ENCODE measurements around the gene MRPL48. TPM values are rescaled to one million over a fixed set of nuclear protein-coding genes. Genes with fewer than 3 reads are reported as not detected.

Gene MRPL48
- total RNA-seq, 1 donor from 2014 or later: 23.3 TPM

- TF ChIP-seq POLR2AphosphoS5 (IDR thresholded peaks at IDR 0.05; ENCODE audit: insufficient read depth in 1 of 2, low read depth in 1 of 2) (no peak), POLR2A (IDR thresholded peaks at IDR 0.05) (no peak)
- TF ChIP-seq, protein P1, sequence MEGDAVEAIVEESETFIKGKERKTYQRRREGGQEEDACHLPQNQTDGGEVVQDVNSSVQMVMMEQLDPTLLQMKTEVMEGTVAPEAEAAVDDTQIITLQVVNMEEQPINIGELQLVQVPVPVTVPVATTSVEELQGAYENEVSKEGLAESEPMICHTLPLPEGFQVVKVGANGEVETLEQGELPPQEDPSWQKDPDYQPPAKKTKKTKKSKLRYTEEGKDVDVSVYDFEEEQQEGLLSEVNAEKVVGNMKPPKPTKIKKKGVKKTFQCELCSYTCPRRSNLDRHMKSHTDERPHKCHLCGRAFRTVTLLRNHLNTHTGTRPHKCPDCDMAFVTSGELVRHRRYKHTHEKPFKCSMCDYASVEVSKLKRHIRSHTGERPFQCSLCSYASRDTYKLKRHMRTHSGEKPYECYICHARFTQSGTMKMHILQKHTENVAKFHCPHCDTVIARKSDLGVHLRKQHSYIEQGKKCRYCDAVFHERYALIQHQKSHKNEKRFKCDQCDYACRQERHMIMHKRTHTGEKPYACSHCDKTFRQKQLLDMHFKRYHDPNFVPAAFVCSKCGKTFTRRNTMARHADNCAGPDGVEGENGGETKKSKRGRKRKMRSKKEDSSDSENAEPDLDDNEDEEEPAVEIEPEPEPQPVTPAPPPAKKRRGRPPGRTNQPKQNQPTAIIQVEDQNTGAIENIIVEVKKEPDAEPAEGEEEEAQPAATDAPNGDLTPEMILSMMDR (IDR thresholded peaks at IDR 0.05): no peak
- peaks cover 0 to 7% of the 10 kb centered on the region in 2 donors for H3K36me3 ChIP-seq
Measured at GRCh38 chr11:73830261-73830660, 42.6 kb downstream of the MRPL48 start.

DNA sequence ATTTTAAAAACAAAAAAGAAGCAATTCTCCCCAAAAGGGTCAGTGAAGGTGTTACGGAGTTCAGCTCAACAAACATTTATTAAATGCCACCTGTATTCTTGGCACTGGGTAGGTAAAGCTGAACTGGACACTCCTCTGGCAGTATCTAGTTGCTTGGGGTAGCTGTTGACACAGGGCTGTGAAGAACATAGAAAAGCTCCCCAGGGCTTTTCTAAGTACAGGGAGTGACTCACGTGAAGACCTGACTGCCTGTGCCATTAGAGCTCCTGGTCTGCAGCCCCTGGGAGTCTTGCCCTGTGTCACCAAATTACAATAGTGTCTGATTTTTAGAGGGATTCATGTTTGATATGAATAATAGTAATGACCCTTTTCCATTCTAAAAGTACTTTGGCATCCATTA, 45.4 kb downstream of the MRPL48 start:
- Histone ChIP-seq H3K36me3 (peaks cover 0 to 7% of the 10 kb centered on the region in 2 donors), H3K27me3 (no peaks in the 10 kb centered on the region), H3K9me3 (no peaks in the 10 kb centered on the region), H3K27ac (no peak overlapping the region), H3K4me1 (no peaks in the 10 kb centered on the region), H3K4me3 (no peak overlapping the region)
- intact Hi-C loops (cut with DNase I): no loop called here
- no peak for DNase-seq (ENCODE audit: extremely low spot score in 2 of 2)
- TF ChIP-seq POLR2A (IDR thresholded peaks at IDR 0.05) (no peak), POLR2AphosphoS5 (IDR thresholded peaks at IDR 0.05; ENCODE audit: insufficient read depth in 1 of 2, low read depth in 1 of 2) (no peak)
- TF ChIP-seq, protein P1 (IDR thresholded peaks at IDR 0.05): no peak

More at GRCh38 chr11:73830261-73830660, 42.6 kb downstream of the MRPL48 start:
- H3K4me3 ChIP-seq: no peak overlapping the region
- H3K4me1 ChIP-seq: no peaks in the 10 kb centered on the region
- no peaks in the 10 kb centered on the region for H3K27me3 ChIP-seq
- no peaks in the 10 kb centered on the region for H3K9me3 ChIP-seq
- DNase-seq (ENCODE audit: extremely low spot score in 2 of 2): no peak
- H3K27ac ChIP-seq: no peak overlapping the region
- intact Hi-C loops (cut with DNase I): no loop called here

GRCh38 chr11:73838443-73839122, 50.9 kb downstream of the MRPL48 start:
- H3K4me3 ChIP-seq: no peak overlapping the region
- TF ChIP-seq POLR2A (IDR thresholded peaks at IDR 0.05) (no peak), POLR2AphosphoS5 (IDR thresholded peaks at IDR 0.05; ENCODE audit: insufficient read depth in 1 of 2, low read depth in 1 of 2) (no peak)
- TF ChIP-seq, protein P1 (IDR thresholded peaks at IDR 0.05): no peak
- DNase-seq (ENCODE audit: extremely low spot score in 2 of 2): no peak
- intact Hi-C loops (cut with DNase I): no loop called here
- H3K27ac ChIP-seq: no peak overlapping the region
- H3K9me3 ChIP-seq: no peaks in the 10 kb centered on the region
- H3K36me3 ChIP-seq: peaks cover 0 to 10% of the 10 kb centered on the region in 2 donors
- no peaks in the 10 kb centered on the region for H3K27me3 ChIP-seq
- no peaks in the 10 kb centered on the region for H3K4me1 ChIP-seq

GRCh38 chr11:73839123-73839457, 51.4 kb downstream of the MRPL48 start:
- H3K36me3 ChIP-seq: peaks cover 0 to 15% of the 10 kb centered on the region in 2 donors
- no peaks in the 10 kb centered on the region for H3K9me3 ChIP-seq
- H3K4me1 ChIP-seq: no peaks in the 10 kb centered on the region
- TF ChIP-seq, protein P1 (IDR thresholded peaks at IDR 0.05): no peak
- no peak for TF ChIP-seq POLR2AphosphoS5 (IDR thresholded peaks at IDR 0.05; ENCODE audit: insufficient read depth in 1 of 2, low read depth in 1 of 2)
- TF ChIP-seq POLR2A (IDR thresholded peaks at IDR 0.05): no peak
- H3K27ac ChIP-seq: no peak overlapping the region
- intact Hi-C loops (cut with DNase I): no loop called here
- no peaks in the 10 kb centered on the region for H3K27me3 ChIP-seq
- H3K4me3 ChIP-seq: no peak overlapping the region
- no peak for DNase-seq (ENCODE audit: extremely low spot score in 2 of 2)

DNA sequence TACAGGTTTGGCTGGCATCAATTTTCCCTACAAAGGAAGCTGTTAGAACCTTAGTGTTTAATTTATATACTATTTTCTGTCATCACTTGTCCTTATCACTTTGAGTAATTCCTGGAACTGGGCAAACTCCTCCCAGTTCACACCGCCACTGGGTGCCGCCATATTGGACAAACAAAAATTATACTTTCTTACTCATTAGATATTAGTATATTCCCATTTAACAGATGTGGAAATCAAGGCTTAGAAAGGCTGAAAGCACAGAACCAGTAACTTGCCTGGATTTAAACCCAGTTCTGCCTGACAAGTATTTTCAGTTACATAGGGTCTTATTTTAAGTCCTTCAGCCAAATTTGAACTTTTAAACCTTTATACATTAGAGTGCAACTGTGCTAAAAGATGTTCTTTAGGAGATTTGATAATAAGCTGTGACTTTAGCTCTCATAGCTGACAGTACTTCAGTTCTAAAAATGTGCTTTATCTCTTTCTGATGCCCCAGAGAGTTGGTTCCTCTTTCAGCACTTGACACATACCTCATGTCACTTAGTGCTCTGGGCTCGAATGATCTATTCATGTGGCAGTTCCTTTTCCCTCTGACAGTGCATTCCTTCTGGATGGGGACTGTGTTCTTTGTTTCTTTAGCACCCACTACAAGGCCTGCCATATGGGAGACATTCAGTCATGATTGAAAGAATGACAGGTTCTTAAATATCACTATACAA, 63.5 kb downstream of the MRPL48 start:
- intact Hi-C loops (cut with DNase I): no loop called here
- Histone ChIP-seq H3K36me3 (peaks cover 0 to 11% of the 10 kb centered on the region in 2 donors), H3K27ac (no peak overlapping the region)

More for the DNA sequence above, 63.5 kb downstream of the MRPL48 start:
- DNase-seq (ENCODE audit: extremely low spot score in 2 of 2): no peak
- TF ChIP-seq POLR2A (IDR thresholded peaks at IDR 0.05) (no peak), POLR2AphosphoS5 (IDR thresholded peaks at IDR 0.05; ENCODE audit: insufficient read depth in 1 of 2, low read depth in 1 of 2) (no peak)
- TF ChIP-seq, protein P1 (IDR thresholded peaks at IDR 0.05): no peak
- H3K9me3 ChIP-seq: no peaks in the 10 kb centered on the region
- H3K27me3 ChIP-seq: no peaks in the 10 kb centered on the region
- no peak overlapping the region for H3K4me3 ChIP-seq
- H3K4me1 ChIP-seq: no peaks in the 10 kb centered on the region

All from vagina (tissue), 2 donors.